Progenitor cell of endocrine pancreas (in vitro differentiated cells): ENCODE measurements around the gene LRIT1. TPM values are rescaled to one million over a fixed set of nuclear protein-coding genes. Genes with fewer than 3 reads are reported as not detected.

Source experiments
- DNase-seq: peaks from one replicate; pipeline ENCODE4 v3.0.0; 2021; ENCODE audit warnings: low spot score; ENCODE audit not compliant: unreplicated experiment
- H3K27ac Mint-ChIP-seq: 2 replicates; pipeline ENCODE4 v1.8.0; 2021; ENCODE audit warnings: mild to moderate bottlenecking, moderate library complexity, mixed read lengths
- H3K27me3 Mint-ChIP-seq: 2 replicates; pipeline ENCODE4 v1.8.0; 2021; ENCODE audit warnings: mixed read lengths
- H3K36me3 Mint-ChIP-seq: 2 replicates; pipeline ENCODE4 v1.8.0; 2022; ENCODE audit warnings: mixed read lengths; ENCODE audit not compliant: insufficient read depth
- H3K4me1 Mint-ChIP-seq: 2 replicates; pipeline ENCODE4 v1.8.0; 2021; ENCODE audit warnings: low read depth, mixed read lengths
- H3K4me3 Mint-ChIP-seq: 2 replicates; pipeline ENCODE4 v1.8.0; 2021; ENCODE audit warnings: low read depth, mild to moderate bottlenecking, moderate library complexity, mixed read lengths
- H3K9me3 Mint-ChIP-seq: 2 replicates; pipeline ENCODE4 v1.8.0; 2021; ENCODE audit warnings: low read depth, mixed read lengths
- total RNA-seq: library from RNA; stranded (reverse); gene quantifications from 2 replicates; pipeline ENCODE4 v1.2.1, GENCODE V29; 2021
- TF ChIP-seq, protein P1 (sequence below): fragments of 200-600 bp; sonication (generic); IDR thresholded peaks from one replicate; pipeline ENCODE4 v1.5.0; 2021; ENCODE audit warnings: antibody characterized with exemption, mild to moderate bottlenecking; ENCODE audit not compliant: unreplicated experiment

Gene LRIT1
- total RNA-seq, 1 donor from 2014 or later, result not detected

DNA sequence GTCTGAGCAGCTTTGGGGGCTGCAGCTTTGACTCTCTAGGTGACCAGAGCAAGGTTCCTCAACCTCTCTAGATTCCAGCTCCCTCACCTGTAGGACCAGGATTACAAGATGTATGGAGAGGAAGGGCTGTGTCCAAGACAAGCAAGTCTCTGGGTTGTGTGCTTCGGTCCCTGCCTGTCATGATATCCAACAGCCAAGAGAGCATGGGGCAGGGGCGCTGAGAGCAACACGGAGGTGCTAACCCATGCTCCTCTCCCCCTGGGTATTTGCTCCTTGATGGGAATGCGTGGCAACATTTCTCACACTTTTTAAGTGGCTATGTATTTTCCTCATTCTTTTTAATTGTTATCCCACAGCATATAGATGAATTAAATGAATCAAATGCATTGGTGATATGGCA lies 36.7 kb downstream of the LRIT1 start:
- no peak for DNase-seq
- Mint-ChIP-seq H3K27ac (no peak overlapping the region), H3K4me3 (no peak overlapping the region), H3K27me3 (peaks cover 37% of the 10 kb centered on the region), H3K36me3 (no peaks in the 10 kb centered on the region), H3K4me1 (no peaks in the 10 kb centered on the region), H3K9me3 (no peaks in the 10 kb centered on the region)
- TF ChIP-seq, protein P1, sequence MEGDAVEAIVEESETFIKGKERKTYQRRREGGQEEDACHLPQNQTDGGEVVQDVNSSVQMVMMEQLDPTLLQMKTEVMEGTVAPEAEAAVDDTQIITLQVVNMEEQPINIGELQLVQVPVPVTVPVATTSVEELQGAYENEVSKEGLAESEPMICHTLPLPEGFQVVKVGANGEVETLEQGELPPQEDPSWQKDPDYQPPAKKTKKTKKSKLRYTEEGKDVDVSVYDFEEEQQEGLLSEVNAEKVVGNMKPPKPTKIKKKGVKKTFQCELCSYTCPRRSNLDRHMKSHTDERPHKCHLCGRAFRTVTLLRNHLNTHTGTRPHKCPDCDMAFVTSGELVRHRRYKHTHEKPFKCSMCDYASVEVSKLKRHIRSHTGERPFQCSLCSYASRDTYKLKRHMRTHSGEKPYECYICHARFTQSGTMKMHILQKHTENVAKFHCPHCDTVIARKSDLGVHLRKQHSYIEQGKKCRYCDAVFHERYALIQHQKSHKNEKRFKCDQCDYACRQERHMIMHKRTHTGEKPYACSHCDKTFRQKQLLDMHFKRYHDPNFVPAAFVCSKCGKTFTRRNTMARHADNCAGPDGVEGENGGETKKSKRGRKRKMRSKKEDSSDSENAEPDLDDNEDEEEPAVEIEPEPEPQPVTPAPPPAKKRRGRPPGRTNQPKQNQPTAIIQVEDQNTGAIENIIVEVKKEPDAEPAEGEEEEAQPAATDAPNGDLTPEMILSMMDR, result no peak

DNA sequence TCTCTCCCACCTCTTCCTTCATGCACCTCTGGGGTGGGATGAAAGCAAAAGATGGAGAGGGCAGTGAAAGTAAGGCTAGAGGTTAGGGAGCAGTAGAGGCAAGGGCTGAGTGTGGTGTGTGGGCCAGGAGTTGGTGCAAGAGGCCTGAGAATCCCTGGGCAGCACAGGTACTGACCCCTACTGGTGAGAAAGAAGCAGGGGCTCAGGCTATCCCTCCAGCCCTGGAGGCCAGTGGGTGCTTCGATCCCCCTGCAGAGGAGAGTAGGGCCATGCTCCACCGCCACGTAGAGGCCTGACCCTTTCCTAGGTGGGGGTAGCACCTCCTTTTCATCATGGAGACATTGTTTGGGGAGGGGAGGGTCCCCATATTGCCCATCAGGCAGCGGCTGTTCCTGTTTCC lies 37.2 kb downstream of the LRIT1 start:
- no peaks in the 10 kb centered on the region for H3K9me3 Mint-ChIP-seq
- peaks cover 42% of the 10 kb centered on the region for H3K27me3 Mint-ChIP-seq
- no peak overlapping the region for H3K4me3 Mint-ChIP-seq
- H3K4me1 Mint-ChIP-seq, result no peaks in the 10 kb centered on the region
- no peaks in the 10 kb centered on the region for H3K36me3 Mint-ChIP-seq
- no peak overlapping the region for H3K27ac Mint-ChIP-seq
- no peak for DNase-seq
- TF ChIP-seq, protein P1, result peak; percentile 52

DNA sequence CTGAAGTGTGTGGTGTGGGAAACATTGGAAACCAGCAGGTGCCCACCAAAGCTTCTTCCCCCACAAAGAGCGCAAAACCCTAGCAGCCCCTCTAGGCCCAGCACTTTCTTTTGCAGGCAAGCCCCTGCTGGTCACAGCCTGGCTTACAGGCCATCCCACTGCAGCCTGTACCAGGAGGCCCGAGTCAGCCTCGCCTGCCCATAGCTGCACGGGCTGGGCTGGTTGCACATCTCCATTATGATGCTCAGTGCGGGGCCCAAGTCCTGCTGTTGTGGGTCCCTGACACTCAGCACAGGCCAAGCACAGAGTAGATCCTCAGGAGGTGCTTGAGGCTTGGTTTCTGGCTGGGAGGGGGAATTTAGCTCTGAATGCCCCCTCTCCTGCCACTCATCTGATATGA lies 39.0 kb downstream of the LRIT1 start:
- Mint-ChIP-seq H3K27ac (no peak overlapping the region), H3K9me3 (no peaks in the 10 kb centered on the region), H3K4me1 (no peaks in the 10 kb centered on the region), H3K36me3 (no peaks in the 10 kb centered on the region), H3K27me3 (peaks cover 47% of the 10 kb centered on the region), H3K4me3 (no peak overlapping the region)
- no peak for DNase-seq
- TF ChIP-seq, protein P1, result no peak

DNA sequence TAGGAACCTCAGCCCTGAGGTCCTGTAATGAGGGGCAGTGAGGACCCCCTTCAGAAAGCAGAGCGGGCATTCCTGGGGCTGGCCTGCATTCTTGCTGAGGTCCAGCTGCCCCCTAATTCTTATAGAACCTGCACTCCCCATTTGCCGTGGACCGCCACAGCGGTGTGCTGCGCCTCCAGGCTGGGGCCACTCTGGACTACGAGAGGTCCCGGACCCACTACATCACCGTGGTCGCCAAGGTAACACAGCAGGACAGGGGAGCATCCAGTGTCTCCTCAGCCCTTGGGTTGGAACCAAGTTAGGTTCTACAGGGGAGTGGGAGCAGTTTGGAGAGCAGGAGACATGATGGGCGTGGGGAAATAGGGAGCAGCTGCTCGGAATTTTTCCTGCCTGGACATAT lies 39.7 kb downstream of the LRIT1 start:
- Mint-ChIP-seq H3K9me3 (no peaks in the 10 kb centered on the region), H3K4me1 (no peaks in the 10 kb centered on the region), H3K36me3 (no peaks in the 10 kb centered on the region), H3K27me3 (peaks cover 47% of the 10 kb centered on the region), H3K27ac (no peak overlapping the region), H3K4me3 (no peak overlapping the region)
- TF ChIP-seq, protein P1, result no peak
- no peak for DNase-seq

DNA sequence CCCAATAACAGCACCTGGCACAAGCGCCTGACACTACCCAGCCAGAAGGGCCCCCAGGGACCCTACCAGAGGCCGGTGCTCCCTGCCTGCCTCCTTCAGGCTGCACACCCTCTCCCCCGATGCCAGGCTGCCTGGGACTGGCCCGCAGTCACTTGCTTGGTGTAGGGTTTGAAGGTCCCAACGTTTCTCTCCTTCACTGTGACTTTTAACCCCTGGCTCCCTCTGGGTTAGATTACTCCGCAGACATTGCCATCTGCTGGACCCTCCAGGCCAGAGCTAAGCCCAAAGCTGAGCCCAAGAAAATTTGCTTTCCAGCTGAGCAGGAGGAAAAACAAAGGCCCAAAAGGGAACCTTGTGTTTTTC lies 40.1 kb downstream of the LRIT1 start:
- H3K4me1 Mint-ChIP-seq, result no peaks in the 10 kb centered on the region
- peaks cover 49% of the 10 kb centered on the region for H3K27me3 Mint-ChIP-seq
- no peak for DNase-seq
- H3K27ac Mint-ChIP-seq, result no peak overlapping the region
- no peaks in the 10 kb centered on the region for H3K36me3 Mint-ChIP-seq
- H3K9me3 Mint-ChIP-seq, result no peaks in the 10 kb centered on the region
- TF ChIP-seq, protein P1, result peak; percentile 18
- H3K4me3 Mint-ChIP-seq, result no peak overlapping the region
